HL-60 (cell line): ENCODE measurements around the gene ANKRD27.
"Not testable (repeated sequence)": the region's sequence is repeated elsewhere in the genome, so short reads cannot be mapped to it uniquely, and the experiment has no call there.

Source experiments
- DNase-seq, 2 experiments: peaks; one replicate each; pipeline ENCODE4 v3.0.0-alpha.2; 2010 to 2020; ENCODE audit warnings: low read depth in 1 of 2, low spot score in 1 of 2
- H3K27ac ChIP-seq: fragments of 250-450 bp; sonication (Bioruptor Pico); replicated peaks from 2 replicates; pipeline ENCODE4 v1.5.1; 2020; ENCODE audit warnings: mild to moderate bottlenecking, moderate library complexity
- H3K27me3 ChIP-seq: fragments of 250-450 bp; sonication (Bioruptor Pico); 2 replicates; pipeline ENCODE4 v1.5.1; 2021; ENCODE audit warnings: mild to moderate bottlenecking, moderate library complexity; ENCODE audit not compliant: insufficient read depth, poor library complexity, severe bottlenecking
- H3K4me3 ChIP-seq: replicated peaks from 2 replicates; pipeline ENCODE4 v1.5.1; 2011; ENCODE audit warnings: mild to moderate bottlenecking, control low read depth, low read length; ENCODE audit not compliant: insufficient read depth
- GABPA ChIP-seq: IDR thresholded peaks from 2 replicates; pipeline ENCODE4 v1.6.1; 2012; ENCODE audit warnings: low read depth
- POLR2AphosphoS5 ChIP-seq: IDR thresholded peaks from 2 replicates; pipeline ENCODE4 v1.6.1; 2012; ENCODE audit warnings: low read depth
- SPI1 ChIP-seq: IDR thresholded peaks from 2 replicates; pipeline ENCODE4 v1.6.1; 2012; ENCODE audit warnings: low read depth, mild to moderate bottlenecking, borderline replicate concordance
- TF ChIP-seq, protein P1 (sequence below): IDR thresholded peaks from 2 replicates; pipeline ENCODE4 v1.6.1; 2012; ENCODE audit warnings: low read depth; ENCODE audit not compliant: insufficient replicate concordance
- TF ChIP-seq, protein P2 (sequence below): IDR thresholded peaks from one replicate; pipeline ENCODE4 v1.5.1; 2011; ENCODE audit warnings: low read length, control low read depth, inconsistent platforms; ENCODE audit not compliant: insufficient read depth

Gene ANKRD27

DNA sequence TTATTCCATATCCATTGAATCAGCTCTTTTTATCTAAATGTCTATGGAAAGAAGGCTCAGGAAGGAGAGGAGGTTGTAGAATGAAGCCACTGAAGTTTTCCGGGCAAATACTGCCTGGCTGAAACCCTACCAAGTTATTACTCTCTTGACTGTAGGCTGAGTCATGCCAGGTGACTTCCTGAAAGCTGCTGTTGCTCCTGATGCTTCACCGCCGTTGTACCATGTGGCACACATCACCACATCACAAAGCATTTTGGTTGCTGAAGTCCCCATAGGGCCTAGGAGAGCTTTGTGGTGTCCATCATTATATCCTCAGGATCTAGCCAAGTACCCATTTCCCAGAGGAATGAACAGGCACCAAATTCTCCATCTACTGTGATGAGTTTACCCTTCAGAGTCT is 33.5 kb upstream of the ANKRD27 start:
- TF ChIP-seq, protein P1, sequence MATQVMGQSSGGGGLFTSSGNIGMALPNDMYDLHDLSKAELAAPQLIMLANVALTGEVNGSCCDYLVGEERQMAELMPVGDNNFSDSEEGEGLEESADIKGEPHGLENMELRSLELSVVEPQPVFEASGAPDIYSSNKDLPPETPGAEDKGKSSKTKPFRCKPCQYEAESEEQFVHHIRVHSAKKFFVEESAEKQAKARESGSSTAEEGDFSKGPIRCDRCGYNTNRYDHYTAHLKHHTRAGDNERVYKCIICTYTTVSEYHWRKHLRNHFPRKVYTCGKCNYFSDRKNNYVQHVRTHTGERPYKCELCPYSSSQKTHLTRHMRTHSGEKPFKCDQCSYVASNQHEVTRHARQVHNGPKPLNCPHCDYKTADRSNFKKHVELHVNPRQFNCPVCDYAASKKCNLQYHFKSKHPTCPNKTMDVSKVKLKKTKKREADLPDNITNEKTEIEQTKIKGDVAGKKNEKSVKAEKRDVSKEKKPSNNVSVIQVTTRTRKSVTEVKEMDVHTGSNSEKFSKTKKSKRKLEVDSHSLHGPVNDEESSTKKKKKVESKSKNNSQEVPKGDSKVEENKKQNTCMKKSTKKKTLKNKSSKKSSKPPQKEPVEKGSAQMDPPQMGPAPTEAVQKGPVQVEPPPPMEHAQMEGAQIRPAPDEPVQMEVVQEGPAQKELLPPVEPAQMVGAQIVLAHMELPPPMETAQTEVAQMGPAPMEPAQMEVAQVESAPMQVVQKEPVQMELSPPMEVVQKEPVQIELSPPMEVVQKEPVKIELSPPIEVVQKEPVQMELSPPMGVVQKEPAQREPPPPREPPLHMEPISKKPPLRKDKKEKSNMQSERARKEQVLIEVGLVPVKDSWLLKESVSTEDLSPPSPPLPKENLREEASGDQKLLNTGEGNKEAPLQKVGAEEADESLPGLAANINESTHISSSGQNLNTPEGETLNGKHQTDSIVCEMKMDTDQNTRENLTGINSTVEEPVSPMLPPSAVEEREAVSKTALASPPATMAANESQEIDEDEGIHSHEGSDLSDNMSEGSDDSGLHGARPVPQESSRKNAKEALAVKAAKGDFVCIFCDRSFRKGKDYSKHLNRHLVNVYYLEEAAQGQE, result no peak
- TF ChIP-seq GABPA, result no peak
- no peak for TF ChIP-seq POLR2AphosphoS5
- TF ChIP-seq, protein P2, sequence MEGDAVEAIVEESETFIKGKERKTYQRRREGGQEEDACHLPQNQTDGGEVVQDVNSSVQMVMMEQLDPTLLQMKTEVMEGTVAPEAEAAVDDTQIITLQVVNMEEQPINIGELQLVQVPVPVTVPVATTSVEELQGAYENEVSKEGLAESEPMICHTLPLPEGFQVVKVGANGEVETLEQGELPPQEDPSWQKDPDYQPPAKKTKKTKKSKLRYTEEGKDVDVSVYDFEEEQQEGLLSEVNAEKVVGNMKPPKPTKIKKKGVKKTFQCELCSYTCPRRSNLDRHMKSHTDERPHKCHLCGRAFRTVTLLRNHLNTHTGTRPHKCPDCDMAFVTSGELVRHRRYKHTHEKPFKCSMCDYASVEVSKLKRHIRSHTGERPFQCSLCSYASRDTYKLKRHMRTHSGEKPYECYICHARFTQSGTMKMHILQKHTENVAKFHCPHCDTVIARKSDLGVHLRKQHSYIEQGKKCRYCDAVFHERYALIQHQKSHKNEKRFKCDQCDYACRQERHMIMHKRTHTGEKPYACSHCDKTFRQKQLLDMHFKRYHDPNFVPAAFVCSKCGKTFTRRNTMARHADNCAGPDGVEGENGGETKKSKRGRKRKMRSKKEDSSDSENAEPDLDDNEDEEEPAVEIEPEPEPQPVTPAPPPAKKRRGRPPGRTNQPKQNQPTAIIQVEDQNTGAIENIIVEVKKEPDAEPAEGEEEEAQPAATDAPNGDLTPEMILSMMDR, result no peak
- TF ChIP-seq SPI1, result no peak
- H3K27ac ChIP-seq, result no peak overlapping the region
- no peak for DNase-seq

DNA sequence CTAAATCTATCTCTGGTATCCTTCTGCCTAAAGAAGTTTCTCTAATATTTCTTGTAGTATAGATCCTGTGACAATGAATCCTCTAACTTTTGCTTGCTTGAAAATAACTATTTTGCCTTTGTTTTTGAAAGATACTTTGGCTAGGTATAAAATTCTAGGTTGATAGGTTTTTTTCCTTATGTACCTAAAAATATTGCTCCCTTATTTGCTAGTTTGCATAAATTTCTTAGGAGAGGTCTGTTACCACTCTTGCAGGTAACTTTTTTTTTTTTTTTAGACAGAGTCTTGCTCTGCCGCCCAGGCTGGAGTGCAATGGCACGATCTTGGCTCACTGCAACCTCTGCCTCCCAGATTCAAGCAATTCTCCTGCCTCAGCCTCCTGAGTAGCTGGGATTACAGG is 29.0 kb upstream of the ANKRD27 start:
- H3K4me3 ChIP-seq, H3K27ac ChIP-seq, DNase-seq, H3K27me3 ChIP-seq: not testable (repeated sequence)

More for the DNA sequence above, 33.5 kb upstream of the ANKRD27 start:
- Histone ChIP-seq H3K27me3 (no peaks in the 10 kb centered on the region), H3K4me3 (no peak overlapping the region)

DNA sequence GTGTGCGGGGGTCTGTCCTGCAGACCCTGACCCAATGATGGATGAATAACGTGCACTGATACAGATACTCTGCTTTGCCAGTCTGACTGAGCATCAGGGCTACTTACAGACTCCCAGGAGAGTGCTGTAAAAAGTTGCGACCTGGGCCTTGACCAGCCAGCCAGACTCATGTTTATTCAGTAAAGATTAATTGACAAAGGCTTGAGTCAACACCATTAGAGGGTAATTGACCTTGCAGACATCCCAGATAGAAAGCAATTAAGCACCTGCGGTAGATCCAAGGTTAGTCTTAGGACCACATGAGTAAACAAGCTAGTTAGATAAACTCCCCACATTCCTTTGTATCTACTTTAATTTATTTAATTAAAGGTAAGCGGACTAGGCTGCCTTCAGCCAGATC is 27.0 kb upstream of the ANKRD27 start:
- TF ChIP-seq, protein P1, result no peak
- no peak for DNase-seq
- H3K4me3 ChIP-seq, result no peak overlapping the region
- no peak overlapping the region for H3K27ac ChIP-seq
- H3K27me3 ChIP-seq, result no peaks in the 10 kb centered on the region

- not testable (repeated sequence) for H3K4me3 ChIP-seq, DNase-seq, H3K27ac ChIP-seq, H3K27me3 ChIP-seq
Observed at GRCh38 chr19:32700129-32700528, 25.1 kb upstream of the ANKRD27 start.

DNA sequence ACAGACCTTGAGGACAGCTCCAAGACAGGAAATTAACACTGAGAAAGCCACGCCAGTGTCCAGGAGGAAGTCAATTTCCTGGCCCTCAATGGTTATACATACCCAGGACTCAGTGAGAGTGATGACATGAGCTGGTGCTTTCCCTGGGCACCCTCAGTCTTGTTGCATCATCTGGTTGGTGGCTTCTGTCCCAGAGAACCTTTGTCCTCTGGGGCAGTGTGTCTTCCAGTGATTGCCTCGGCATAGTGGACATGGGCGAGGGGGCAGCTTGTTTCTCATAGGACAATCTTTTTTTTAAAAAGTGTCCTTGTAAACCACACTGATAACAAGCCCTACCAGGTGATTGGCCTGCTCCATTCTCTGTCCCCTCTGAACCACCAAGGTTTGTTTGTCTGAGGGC is 21.8 kb upstream of the ANKRD27 start:
- peak in 1 of 2 experiments; percentile 11 for DNase-seq
- H3K27me3 ChIP-seq, H3K4me3 ChIP-seq, H3K27ac ChIP-seq: not testable (repeated sequence)

GRCh38 chr19:32695506-32695905 is 20.5 kb upstream of the ANKRD27 start:
- H3K4me3 ChIP-seq, H3K27me3 ChIP-seq: not testable (repeated sequence)
- DNase-seq, result peak in 1 of 2 experiments; percentile 76
- peak; percentile 35; the same call in 1 of the 2 replicates for TF ChIP-seq SPI1
- peak overlapping the region; percentile 96 for H3K27ac ChIP-seq

- DNase-seq, result peak; percentile 28 to 34
- not testable (repeated sequence) for H3K4me3 ChIP-seq, H3K27me3 ChIP-seq
- peak overlapping the region; percentile 96 for H3K27ac ChIP-seq
Observed at GRCh38 chr19:32694851-32695250, 19.9 kb upstream of the ANKRD27 start.

DNA sequence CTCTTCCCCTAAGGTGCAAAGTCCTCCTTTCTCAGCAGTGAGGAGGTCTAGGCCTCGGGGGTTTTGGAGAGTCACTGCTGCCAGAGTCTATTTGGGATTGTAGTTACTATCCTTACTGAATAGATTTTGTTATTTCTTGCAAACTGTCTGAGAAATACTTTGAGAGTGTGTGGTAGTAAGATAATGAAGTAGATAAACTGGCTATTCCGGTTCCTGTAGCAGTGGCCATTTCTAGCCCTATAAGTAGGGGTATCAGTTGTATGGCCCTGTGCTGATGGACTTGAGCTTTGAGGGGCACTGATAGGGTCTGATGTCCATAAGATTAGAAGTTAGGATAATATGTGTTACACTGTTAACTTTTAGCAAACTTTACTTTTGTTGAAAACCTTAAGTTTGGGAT is 19.3 kb upstream of the ANKRD27 start:
- H3K27me3 ChIP-seq, DNase-seq: not testable (repeated sequence)
- peak overlapping the region; percentile 96 for H3K27ac ChIP-seq
- peak overlapping the region; percentile 71 for H3K4me3 ChIP-seq
